Right lobe of liver (tissue), 6 donors: ENCODE measurements around the gene KCNMA1. TPM values are rescaled to one million over a fixed set of nuclear protein-coding genes. Genes with fewer than 3 reads are reported as not detected.

Source experiments
- ATAC-seq, 4 donors: fragments of 200-7000 bp; cut with Tn5 transposase; one replicate each; pipeline ENCODE4 v1.9.1; 2020; ENCODE audit warnings: mild to moderate bottlenecking in 4 of 4, moderate library complexity in 4 of 4
- DNase-seq, 3 donors: peaks; one replicate each; pipeline ENCODE4 v3.0.0-alpha.2; 2020
- H3K27ac ChIP-seq, 3 donors: fragments of 200-600 bp; one replicate each; pipeline ENCODE4 v1.8.0; 2022
- H3K27me3 ChIP-seq, 2 donors: fragments of 200-600 bp; one replicate each; pipeline ENCODE4 v1.8.0; 2022
- H3K36me3 ChIP-seq, 4 donors: fragments of 200-600 bp; sonication (generic) in 1 of 4; one replicate each; pipeline versions ENCODE4 v1.5.1 to v1.8.0; 2017 to 2022; ENCODE audit warnings: control low read depth in 1 of 4
- H3K4me1 ChIP-seq, 4 donors: fragments of 200-600 bp; sonication (generic) in 1 of 4; one replicate each; pipeline versions ENCODE4 v1.5.1 to v1.8.0; 2017 to 2022; ENCODE audit warnings: control low read depth in 1 of 4
- H3K4me3 ChIP-seq, 3 donors: fragments of 200-600 bp; one replicate each; pipeline ENCODE4 v1.8.0; 2022
- H3K9me3 ChIP-seq, 4 donors: fragments of 200-600 bp; sonication (generic) in 1 of 4; one replicate each; pipeline versions ENCODE4 v1.5.1 to v1.8.0; 2017 to 2022; ENCODE audit warnings: control low read depth in 1 of 4
- CTCF ChIP-seq, 4 donors: fragments of 200-600 bp in 3 of 4; fragments of 450-650 bp in 1 of 4; IDR thresholded peaks; one replicate each; pipeline versions ENCODE4 v1.5.1 to v1.8.0; 2016 to 2022; ENCODE audit warnings: antibody characterized with exemption in 4 of 4, mild to moderate bottlenecking in 2 of 4
- POLR2A ChIP-seq: fragments of 450-650 bp; IDR thresholded peaks from one replicate; pipeline ENCODE4 v1.6.1; 2017; ENCODE audit warnings: antibody characterized with exemption, mild to moderate bottlenecking
- WGBS: methylation state at CpG from one replicate; pipeline ENCODE4 v1.1.6; 2018; ENCODE audit warnings: low coverage, low lambda C conversion rate; ENCODE audit not compliant: insufficient coverage; ENCODE audit errors: missing lambda C conversion rate; 5-methylcytosine and 5-hydroxymethylcytosine counted together
- intact Hi-C, 2 donors: fragments of 100-400 bp; cut with DNase I; formaldehyde crosslinking; loops; one replicate each; pipeline versions ENCODE4 v1.11.2 to v1.14.1; 2022
- total RNA-seq, 6 experiments: library from RNA; depleted of rRNA in 2 of 6; stranded (reverse); fragments of >200 nt in 2 of 6; fragmentation: NEBNext Ultra II Directional in 3 of 6; extraction: Animal tissue kit (Norgen Biotek cat#: 25700) in 3 of 6; gene quantifications; one replicate each; pipeline versions ENCODE4 v1.1.0 to v1.2.4, GENCODE V29; 2016 to 2023
- donor health status: DM: no; HTN: yes; CAD: no.
- donor health status: DM: no; HTN: no; CAD: no.
- donor health status: DM: no; HTN: no; CAD: no.
- donor health status: DM: no; HTN: yes; CAD: no.
- donor health status: DM: no; HTN: yes; CAD: no.

The KCNMA1 gene
- total RNA-seq, 6 experiments from 2014 or later = 5.7 to 48.0 (median 15.1) TPM

- H3K36me3 ChIP-seq = no peaks in the 10 kb centered on the region
- no peak for ATAC-seq
- H3K9me3 ChIP-seq = no peaks in the 10 kb centered on the region
- H3K27me3 ChIP-seq = no peaks in the 10 kb centered on the region
- WGBS = 85% methylated on average over 2 of the region's 2 CpGs
- H3K4me3 ChIP-seq = no peak overlapping the region
- no peak for TF ChIP-seq CTCF (IDR thresholded peaks at IDR 0.05)
- TF ChIP-seq POLR2A = no peak
- DNase-seq = no peak
- no peak overlapping the region for H3K27ac ChIP-seq
- intact Hi-C loops = no loop called here
- no peaks in the 10 kb centered on the region for H3K4me1 ChIP-seq
These were observed 277.6 kb downstream of the KCNMA1 start for GRCh38 chr10:77359950-77360520.

DNA sequence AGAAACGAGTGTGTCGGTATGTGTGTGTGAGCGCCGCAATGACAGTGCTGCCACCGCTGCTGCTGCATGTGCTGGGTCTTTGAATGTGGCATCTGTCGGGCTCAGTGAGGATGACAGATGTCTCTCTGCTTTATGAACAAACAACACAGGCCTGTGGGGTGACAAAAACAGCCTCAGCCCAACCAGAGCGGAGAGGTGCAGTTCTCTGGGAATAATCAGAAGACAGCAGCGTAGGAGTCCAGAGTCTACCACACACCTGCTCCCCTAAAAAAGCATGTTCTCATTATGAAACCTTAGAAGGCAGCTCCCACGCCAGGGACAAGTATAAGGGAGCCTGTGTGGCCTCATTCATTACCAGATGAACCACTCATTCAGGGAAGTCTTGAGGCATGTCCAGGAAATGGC, 278.3 kb downstream of the KCNMA1 start:
- Histone ChIP-seq H3K9me3 (no peaks in the 10 kb centered on the region), H3K36me3 (no peaks in the 10 kb centered on the region), H3K27ac (no peak overlapping the region), H3K27me3 (no peaks in the 10 kb centered on the region), H3K4me1 (no peaks in the 10 kb centered on the region), H3K4me3 (no peak overlapping the region)
- TF ChIP-seq CTCF (IDR thresholded peaks at IDR 0.05) (no peak), POLR2A (no peak)
- WGBS = 86% methylated on average over 4 of the region's 9 CpGs
- no peak for ATAC-seq
- no peak for DNase-seq
- intact Hi-C loops = no loop called here

- TF ChIP-seq CTCF (IDR thresholded peaks at IDR 0.05) = no peak
- no peak for TF ChIP-seq POLR2A
- intact Hi-C loops = no loop called here
- Histone ChIP-seq H3K4me3 (no peak overlapping the region), H3K4me1 (no peaks in the 10 kb centered on the region), H3K9me3 (no peaks in the 10 kb centered on the region), H3K27ac (no peak overlapping the region), H3K36me3 (no peaks in the 10 kb centered on the region), H3K27me3 (no peaks in the 10 kb centered on the region)
- DNase-seq (no peak), ATAC-seq (no peak)
- 81% methylated on average over 5 of the region's 5 CpGs for WGBS
These were observed 279.0 kb downstream of the KCNMA1 start for GRCh38 chr10:77358656-77359055.

DNA sequence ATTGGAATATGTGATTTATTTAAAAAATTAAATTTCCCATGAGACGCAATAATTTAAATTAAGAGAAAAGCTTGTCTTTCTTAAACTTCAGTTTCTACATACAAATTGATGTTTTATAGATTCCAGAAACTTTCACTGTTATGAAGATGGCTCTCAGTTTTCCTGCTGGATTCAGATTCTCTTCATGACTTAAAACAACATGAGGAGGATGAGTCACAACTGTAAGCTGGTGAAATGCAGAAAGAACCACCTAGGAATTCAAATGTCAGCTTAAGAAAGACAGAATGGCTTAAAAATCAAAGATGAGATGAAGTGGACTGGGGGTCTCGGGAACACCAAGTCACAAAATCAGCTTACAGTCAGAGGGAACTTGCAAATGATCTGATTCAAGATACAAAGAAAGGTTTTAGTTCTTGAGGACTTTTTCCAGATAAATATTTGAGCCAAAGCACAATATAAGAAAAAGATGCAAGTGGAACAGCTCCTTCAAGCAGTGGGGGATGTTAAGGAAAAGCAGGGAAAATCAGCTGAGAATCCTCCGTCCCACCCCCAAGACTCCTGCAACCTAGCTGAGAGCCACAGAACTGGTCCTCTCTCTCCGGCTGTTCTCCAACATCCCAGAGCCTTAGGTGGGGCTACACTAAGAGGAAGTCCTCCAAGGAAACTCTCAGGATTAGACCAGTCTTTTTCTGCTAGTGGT, 279.8 kb downstream of the KCNMA1 start:
- H3K27ac ChIP-seq = no peak overlapping the region
- intact Hi-C loops = no loop called here

More for the DNA sequence above, 279.8 kb downstream of the KCNMA1 start:
- Histone ChIP-seq H3K4me3 (no peak overlapping the region), H3K4me1 (no peaks in the 10 kb centered on the region), H3K36me3 (no peaks in the 10 kb centered on the region), H3K9me3 (no peaks in the 10 kb centered on the region), H3K27me3 (no peaks in the 10 kb centered on the region)
- TF ChIP-seq POLR2A (no peak), CTCF (IDR thresholded peaks at IDR 0.05) (no peak)
- ATAC-seq = no peak
- no peak for DNase-seq
- WGBS = 88% methylated on average over 4 of the region's 4 CpGs
